Mammary epithelial cell (primary cell): ENCODE measurements around the gene SRGAP2C.
"Not testable (repeated sequence)": the region's sequence is repeated elsewhere in the genome, so short reads cannot be mapped to it uniquely, and the experiment has no call there.

ENCODE experiments used
- CTCF ChIP-seq, 2 donors: IDR thresholded peaks in 1 of 2; conservative IDR thresholded peaks in 1 of 2; 2 replicates each; pipeline ENCODE4 v1.5.1; 2011 to 2012; ENCODE audit warnings: inconsistent platforms in 2 of 2, low read length in 2 of 2, mild to moderate bottlenecking in 2 of 2, control low read depth in 1 of 2, low read depth in 1 of 2; ENCODE audit not compliant: insufficient read depth in 1 of 2; ENCODE audit errors: extremely low read depth in 1 of 2
- EZH2 ChIP-seq: IDR thresholded peaks from 2 replicates; pipeline ENCODE4 v1.6.1; 2012; ENCODE audit warnings: low read length, inconsistent platforms, borderline replicate concordance

- TF ChIP-seq CTCF (conservative IDR thresholded peaks at IDR 0.05 in 1 of 2, IDR thresholded peaks at IDR 0.05 in 1 of 2; ENCODE audit: extremely low read depth in 1 of 2, insufficient read depth in 1 of 2, low read depth in 1 of 2, low read length in 2 of 2); EZH2: not testable (repeated sequence)
These were observed 177.6 kb downstream of the SRGAP2C start for GRCh38 chr1:121362234-121362883.
